HG03521 (cell line): ENCODE measurements around the gene TMEM51.
"Not testable (repeated sequence)": the region's sequence is repeated elsewhere in the genome, so short reads cannot be mapped to it uniquely, and the experiment has no call there.

Experiments used
- ATAC-seq: cut with Tn5 transposase; IDR thresholded peaks from one replicate; pipeline ENCODE4 v1.9.1; 2021; ENCODE audit warnings: mild to moderate bottlenecking, moderate library complexity; ENCODE audit not compliant: unreplicated experiment

The TMEM51 gene

GRCh38 chr1:15175324-15176094 is 22.0 kb downstream of the TMEM51 start:
- ATAC-seq = not testable (repeated sequence)

- peak; percentile 61 for ATAC-seq
Observed at GRCh38 chr1:15176120-15176519, 22.6 kb downstream of the TMEM51 start.

GRCh38 chr1:15176898-15177665 is 23.5 kb downstream of the TMEM51 start:
- no peak for ATAC-seq

GRCh38 chr1:15177710-15178166 is 24.2 kb downstream of the TMEM51 start:
- no peak for ATAC-seq

GRCh38 chr1:15178571-15179484 is 25.3 kb downstream of the TMEM51 start:
- no peak for ATAC-seq

GRCh38 chr1:15179485-15179883 is 25.9 kb downstream of the TMEM51 start:
- no peak for ATAC-seq

- ATAC-seq = no peak
Observed at GRCh38 chr1:15180189-15180588, 26.6 kb downstream of the TMEM51 start.

- ATAC-seq = no peak
Observed at GRCh38 chr1:15180945-15181523, 27.5 kb downstream of the TMEM51 start.

- ATAC-seq = no peak
Observed at GRCh38 chr1:15181564-15181963, 28.0 kb downstream of the TMEM51 start.

GRCh38 chr1:15184436-15185241 is 31.1 kb downstream of the TMEM51 start:
- no peak for ATAC-seq

GRCh38 chr1:15185617-15186016 is 32.1 kb downstream of the TMEM51 start:
- no peak for ATAC-seq

- ATAC-seq = no peak
Observed at GRCh38 chr1:15186073-15186845, 32.7 kb downstream of the TMEM51 start.

- ATAC-seq = no peak
Observed at GRCh38 chr1:15186846-15187151, 33.3 kb downstream of the TMEM51 start.

- no peak for ATAC-seq
Observed at GRCh38 chr1:15187175-15188129, 33.9 kb downstream of the TMEM51 start.

- ATAC-seq = no peak
Observed at GRCh38 chr1:15188130-15188524, 34.6 kb downstream of the TMEM51 start.

- ATAC-seq = no peak
Observed at GRCh38 chr1:15188678-15189077, 35.1 kb downstream of the TMEM51 start.

GRCh38 chr1:15189692-15190370 is 36.3 kb downstream of the TMEM51 start:
- no peak for ATAC-seq

- ATAC-seq = no peak
Observed at GRCh38 chr1:15191267-15191666, 37.7 kb downstream of the TMEM51 start.
